Activated CD8-positive, alpha-beta T cell treated with anti-CD3 and anti-CD28 coated beads for 36 hours (primary cell): ENCODE results near the gene INHBC. TPM values are rescaled to one million over a fixed set of nuclear protein-coding genes. Genes with fewer than 3 reads are reported as not detected.

Source experiments
- ATAC-seq: fragments of 200-7000 bp; cut with Tn5 transposase; one replicate; pipeline ENCODE4 v1.10.0; 2021; ENCODE audit warnings: mild to moderate bottlenecking, moderate library complexity
- CTCF ChIA-PET: fragments of 350-600 bp; sonication (Branson Sonifier 250); formaldehyde crosslinking; loops from one replicate; lab custom pipeline; 2021; ENCODE audit warnings: antibody characterized with exemption; lab: Charles Lee
- POLR2A ChIA-PET: fragments of 350-600 bp; sonication (Branson Sonifier 250); formaldehyde crosslinking; loops from one replicate; lab custom pipeline; 2021; ENCODE audit warnings: antibody characterized with exemption; lab: Charles Lee
- DNase-seq: peaks from one replicate; pipeline ENCODE4 v3.0.0-alpha.2; 2020
- H3K27ac Mint-ChIP-seq: one replicate; pipeline ENCODE4 v1.8.0; 2021; ENCODE audit warnings: mild to moderate bottlenecking, mixed read lengths
- H3K27me3 Mint-ChIP-seq: one replicate; pipeline ENCODE4 v1.8.0; 2021; ENCODE audit warnings: mixed read lengths
- H3K36me3 Mint-ChIP-seq: one replicate; pipeline ENCODE4 v1.8.0; 2021; ENCODE audit warnings: low read depth, mixed read lengths
- H3K4me1 Mint-ChIP-seq: one replicate; pipeline ENCODE4 v1.8.0; 2021; ENCODE audit warnings: low read depth, mixed read lengths
- H3K4me3 Mint-ChIP-seq: one replicate; pipeline ENCODE4 v1.8.0; 2021; ENCODE audit warnings: mild to moderate bottlenecking, moderate library complexity, mixed read lengths
- H3K9me3 Mint-ChIP-seq: one replicate; pipeline ENCODE4 v1.8.0; 2021; ENCODE audit warnings: mixed read lengths
- intact Hi-C: fragments of 100-400 bp; cut with micrococcal nuclease; formaldehyde crosslinking; loops from one replicate; pipeline ENCODE4 v1.10.0; 2022
- total RNA-seq, 2 experiments: library from RNA; stranded (reverse); gene quantifications; one replicate each; pipeline ENCODE4 v1.2.3, GENCODE V29; 2021
- TF ChIP-seq, protein P1 (sequence below): fragments of 200-600 bp; IDR thresholded peaks from one replicate; pipeline ENCODE4 v1.8.0; 2022; ENCODE audit warnings: antibody characterized with exemption, mild to moderate bottlenecking

INHBC gene
- total RNA-seq, 2 experiments from 2014 or later: 0.16 TPM; not detected in 1

DNA sequence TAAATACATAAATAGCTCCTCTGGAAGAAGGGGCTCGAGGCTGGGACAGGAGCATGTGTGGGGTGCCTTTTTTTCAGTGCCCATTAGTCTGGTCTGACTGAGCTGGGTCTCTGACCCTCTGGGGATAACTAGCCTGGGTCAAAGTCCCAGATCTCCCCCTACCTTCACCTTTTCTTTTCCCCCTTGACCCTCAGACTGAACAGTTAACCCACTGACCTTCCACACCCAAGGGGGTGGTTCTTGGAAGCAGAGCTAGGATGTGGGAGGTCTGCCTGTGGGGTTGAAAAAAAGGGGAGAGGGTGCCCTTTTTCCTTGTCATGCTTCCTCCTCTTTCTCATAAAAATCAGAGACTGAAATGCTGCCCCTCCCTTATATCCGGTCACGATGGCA, 24.1 kb downstream of the INHBC start:
- ATAC-seq: no peak
- Mint-ChIP-seq H3K4me1 (peaks cover 58% of the 10 kb centered on the region), H3K36me3 (no peaks in the 10 kb centered on the region), H3K27me3 (peaks cover 4% of the 10 kb centered on the region), H3K4me3 (peak overlapping the region; percentile 86), H3K9me3 (no peaks in the 10 kb centered on the region), H3K27ac (peak overlapping the region; percentile 96)
- CTCF ChIA-PET: interaction anchor here (0.6 to 6.8 kb wide), 62 partner anchors 8 to 380 kb away, joined by 3 to 152 read pairs (median 4); partner anchors contain the start of genes ARHGAP9, DDIT3, INHBC and NEMP1
- intact Hi-C loops: loop anchor here (5.0 to 10.0 kb wide), 2 partner anchors 154 to 196 kb away; no protein-coding TSS in a partner anchor
- no peak for DNase-seq
- POLR2A ChIA-PET: interaction anchor here (0.5 to 5.8 kb wide), 14 partner anchors 8 to 237 kb away, joined by 3 to 50 read pairs (median 3); partner anchors contain the start of genes ARHGAP9 and INHBC
- TF ChIP-seq, protein P1, sequence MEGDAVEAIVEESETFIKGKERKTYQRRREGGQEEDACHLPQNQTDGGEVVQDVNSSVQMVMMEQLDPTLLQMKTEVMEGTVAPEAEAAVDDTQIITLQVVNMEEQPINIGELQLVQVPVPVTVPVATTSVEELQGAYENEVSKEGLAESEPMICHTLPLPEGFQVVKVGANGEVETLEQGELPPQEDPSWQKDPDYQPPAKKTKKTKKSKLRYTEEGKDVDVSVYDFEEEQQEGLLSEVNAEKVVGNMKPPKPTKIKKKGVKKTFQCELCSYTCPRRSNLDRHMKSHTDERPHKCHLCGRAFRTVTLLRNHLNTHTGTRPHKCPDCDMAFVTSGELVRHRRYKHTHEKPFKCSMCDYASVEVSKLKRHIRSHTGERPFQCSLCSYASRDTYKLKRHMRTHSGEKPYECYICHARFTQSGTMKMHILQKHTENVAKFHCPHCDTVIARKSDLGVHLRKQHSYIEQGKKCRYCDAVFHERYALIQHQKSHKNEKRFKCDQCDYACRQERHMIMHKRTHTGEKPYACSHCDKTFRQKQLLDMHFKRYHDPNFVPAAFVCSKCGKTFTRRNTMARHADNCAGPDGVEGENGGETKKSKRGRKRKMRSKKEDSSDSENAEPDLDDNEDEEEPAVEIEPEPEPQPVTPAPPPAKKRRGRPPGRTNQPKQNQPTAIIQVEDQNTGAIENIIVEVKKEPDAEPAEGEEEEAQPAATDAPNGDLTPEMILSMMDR: no peak

DNA sequence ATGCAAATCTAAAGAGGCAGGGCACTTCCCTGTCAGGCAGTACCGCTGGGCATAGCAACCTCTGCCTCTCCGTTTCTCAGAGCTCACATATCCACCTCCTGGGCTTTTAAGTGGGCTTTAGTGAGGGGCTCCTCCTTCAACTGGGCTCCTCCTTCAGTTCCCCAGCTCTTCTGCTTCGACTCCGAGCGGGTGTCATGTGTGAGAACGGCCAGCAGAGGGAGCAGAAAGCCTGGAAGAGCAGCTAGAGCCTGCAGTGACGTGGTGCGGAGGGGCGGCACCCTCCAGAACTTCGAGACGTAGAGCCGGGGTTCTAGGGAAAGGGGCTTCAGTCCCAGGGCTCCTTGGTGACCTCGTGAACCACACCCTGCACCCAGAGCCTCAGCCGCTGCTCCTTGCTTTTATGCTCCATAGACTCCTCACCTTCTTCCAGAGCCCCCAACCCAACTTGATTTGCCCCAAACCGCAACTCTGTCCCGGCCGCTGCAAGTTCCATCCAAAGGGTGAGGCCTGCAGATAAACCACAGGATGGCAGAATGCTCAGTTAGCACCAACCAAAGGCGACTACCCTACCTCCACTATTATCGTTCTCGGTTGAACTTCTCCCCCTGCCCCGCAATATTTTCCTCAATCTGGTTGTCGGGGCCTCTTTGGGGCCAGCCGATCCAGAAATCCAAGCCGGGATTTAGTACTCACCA, 24.6 kb downstream of the INHBC start:
- Mint-ChIP-seq H3K27ac (peak overlapping the region; percentile 96), H3K4me1 (peaks cover 63% of the 10 kb centered on the region), H3K4me3 (peak overlapping the region; percentile 86), H3K9me3 (no peaks in the 10 kb centered on the region), H3K27me3 (peaks cover 4% of the 10 kb centered on the region), H3K36me3 (no peaks in the 10 kb centered on the region)
- intact Hi-C loops: loop anchor here (5.0 to 10.0 kb wide), 2 partner anchors 154 to 197 kb away; no protein-coding TSS in a partner anchor
- ATAC-seq (peak; percentile 75), DNase-seq (peak; percentile 98)
- ChIA-PET POLR2A (interaction anchor here (0.5 to 5.8 kb wide), 10 partner anchors 9 to 238 kb away, joined by 3 to 50 read pairs (median 3); partner anchors contain the start of gene ARHGAP9), CTCF (interaction anchor here (0.6 to 6.8 kb wide), 62 partner anchors 9 to 380 kb away, joined by 3 to 152 read pairs (median 4); partner anchors contain the start of genes ARHGAP9, DDIT3, INHBC and NEMP1)
- TF ChIP-seq, protein P1: peak; percentile 90

DNA sequence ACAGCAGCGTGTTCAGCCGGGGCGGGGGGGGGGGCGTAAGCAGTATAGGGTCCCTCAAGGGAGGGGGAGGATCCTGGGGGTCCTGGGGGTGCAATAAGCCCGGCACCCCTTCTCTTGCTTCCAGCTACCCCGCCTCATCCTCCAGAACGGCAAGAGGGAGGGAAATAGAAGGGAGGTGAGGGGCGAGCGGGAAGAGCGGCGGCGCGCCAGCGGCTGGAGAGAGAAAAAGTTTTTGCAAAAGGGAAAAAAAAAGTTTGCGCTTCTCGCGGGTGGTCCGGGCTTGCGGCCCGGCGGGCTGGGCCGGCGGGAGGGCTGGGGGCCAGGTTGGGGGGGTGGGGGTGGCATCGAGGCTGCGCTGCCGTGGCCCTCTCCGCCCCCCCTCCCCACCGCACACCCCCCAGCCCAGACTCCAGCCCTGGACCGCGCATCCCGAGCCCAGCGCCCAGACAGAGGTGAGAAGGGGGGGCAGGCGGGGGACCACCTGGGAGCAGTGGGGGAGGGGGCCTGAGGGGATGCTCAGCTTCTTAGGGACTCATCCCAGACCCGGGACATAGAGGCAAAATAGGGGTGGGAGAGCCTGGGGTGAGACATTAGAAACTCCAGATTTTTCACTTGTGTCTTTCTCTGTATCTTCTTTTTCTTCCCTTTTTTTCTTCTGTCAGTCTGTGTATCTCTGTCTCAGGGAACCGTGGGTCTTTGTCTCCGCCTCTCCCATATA, 25.3 kb downstream of the INHBC start, which contains the start of gene GLI1:
TSS of gene GLI1 (plus strand) at position 36 of the 718 bp plus-strand sequence. CDS start 3,907 bp downstream, outside the sequence.
- POLR2A ChIA-PET: interaction anchor here (1.0 to 5.8 kb wide), 6 partner anchors 9 to 58 kb away, joined by 3 to 50 read pairs (median 7); partner anchors contain the start of gene ARHGAP9
- H3K27me3 Mint-ChIP-seq: peaks cover 4% of the 10 kb centered on the region
- intact Hi-C loops: loop anchor here (5.0 to 10.0 kb wide), 2 partner anchors 155 to 198 kb away; no protein-coding TSS in a partner anchor
- H3K36me3 Mint-ChIP-seq: no peaks in the 10 kb centered on the region
- H3K9me3 Mint-ChIP-seq: no peaks in the 10 kb centered on the region
- TF ChIP-seq, protein P1: no peak
- ATAC-seq: no peak
- peak within 1 kb of the TSS; percentile 86 for H3K4me3 Mint-ChIP-seq
- H3K4me1 Mint-ChIP-seq: peaks cover 57% of the 10 kb centered on the region
- CTCF ChIA-PET: interaction anchor here (1.0 to 6.8 kb wide), 34 partner anchors 7 to 381 kb away, joined by 3 to 152 read pairs (median 5); partner anchors contain the start of genes ARHGAP9, INHBC, NEMP1 and OS9
- DNase-seq: no peak
- H3K27ac Mint-ChIP-seq: peak within 1 kb of the TSS; percentile 96

DNA sequence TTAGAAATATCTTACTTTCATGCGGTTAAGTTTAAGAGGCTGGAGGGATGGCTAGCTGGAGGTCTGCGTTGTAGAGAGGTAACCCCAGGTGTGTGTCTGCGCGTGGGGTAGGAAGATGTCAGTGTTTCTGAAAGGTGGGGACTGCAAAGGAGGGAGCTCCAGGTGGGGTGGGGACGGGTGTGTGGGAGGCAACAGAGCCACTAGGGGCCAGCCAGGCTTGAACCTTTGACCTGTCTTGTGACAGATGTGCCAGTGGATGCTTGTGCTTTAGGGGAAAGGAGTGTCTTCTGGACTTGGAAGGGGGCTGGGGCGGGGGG, 25.8 kb downstream of the INHBC start:
- ATAC-seq (no peak), DNase-seq (peak; percentile 58)
- ChIA-PET CTCF (interaction anchor here (1.1 to 6.8 kb wide), 9 partner anchors 8 to 219 kb away, joined by 3 to 152 read pairs (median 6); partner anchors contain the start of genes ARHGAP9 and INHBC), POLR2A (interaction anchor here (0.8 to 5.8 kb wide), 6 partner anchors 9 to 59 kb away, joined by 3 to 50 read pairs (median 6); partner anchors contain the start of gene ARHGAP9)
- intact Hi-C loops: no loop called here
- Mint-ChIP-seq H3K27me3 (peaks cover 4% of the 10 kb centered on the region), H3K4me3 (peak overlapping the region; percentile 86), H3K36me3 (no peaks in the 10 kb centered on the region), H3K27ac (no peak overlapping the region), H3K4me1 (peaks cover 54% of the 10 kb centered on the region), H3K9me3 (no peaks in the 10 kb centered on the region)
- TF ChIP-seq, protein P1: no peak
